GM10847 (cell line): Measurements from ENCODE around the gene STEAP1B.

Experiments used
- POLR2A ChIP-seq: IDR thresholded peaks from 2 replicates; pipeline ENCODE4 v1.6.1; 2011; ENCODE audit not compliant: insufficient read length; ENCODE audit errors: extremely low read depth

The STEAP1B gene

GRCh38 chr7:22406715-22407114 lies 93.3 kb downstream of the STEAP1B start:
- TF ChIP-seq POLR2A = no peak

- no peak for TF ChIP-seq POLR2A
These were observed 95.5 kb downstream of the STEAP1B start for GRCh38 chr7:22404421-22405023.

GRCh38 chr7:22403344-22403743 lies 96.6 kb downstream of the STEAP1B start:
- TF ChIP-seq POLR2A = no peak

GRCh38 chr7:22402250-22402649 lies 97.7 kb downstream of the STEAP1B start:
- no peak for TF ChIP-seq POLR2A

- no peak for TF ChIP-seq POLR2A
These were observed 98.9 kb downstream of the STEAP1B start for GRCh38 chr7:22400936-22401553.

GRCh38 chr7:22400150-22400814 lies 99.7 kb downstream of the STEAP1B start:
- no peak for TF ChIP-seq POLR2A

- no peak for TF ChIP-seq POLR2A
These were observed 100.4 kb downstream of the STEAP1B start for GRCh38 chr7:22399546-22399945.

GRCh38 chr7:22399091-22399490 lies 100.9 kb downstream of the STEAP1B start:
- TF ChIP-seq POLR2A = no peak

- TF ChIP-seq POLR2A = no peak
These were observed 102.0 kb downstream of the STEAP1B start for GRCh38 chr7:22397981-22398380.

GRCh38 chr7:22395222-22395621 lies 104.8 kb downstream of the STEAP1B start:
- no peak for TF ChIP-seq POLR2A

GRCh38 chr7:22394739-22395138 lies 105.2 kb downstream of the STEAP1B start:
- TF ChIP-seq POLR2A = no peak

- TF ChIP-seq POLR2A = no peak
These were observed 105.9 kb downstream of the STEAP1B start for GRCh38 chr7:22393913-22394729.

GRCh38 chr7:22390516-22390915 lies 109.5 kb downstream of the STEAP1B start:
- no peak for TF ChIP-seq POLR2A

GRCh38 chr7:22389892-22390291 lies 110.1 kb downstream of the STEAP1B start:
- no peak for TF ChIP-seq POLR2A

- no peak for TF ChIP-seq POLR2A
These were observed 112.4 kb downstream of the STEAP1B start for GRCh38 chr7:22387583-22387982.

GRCh38 chr7:22386865-22387264 lies 113.1 kb downstream of the STEAP1B start:
- TF ChIP-seq POLR2A = no peak
